ENCODE measurements around the gene TBX1.
"Not testable (repeated sequence)": the region's sequence is repeated elsewhere in the genome, so short reads cannot be mapped to it uniquely, and the experiment has no call there.

TBX1 gene

DNA sequence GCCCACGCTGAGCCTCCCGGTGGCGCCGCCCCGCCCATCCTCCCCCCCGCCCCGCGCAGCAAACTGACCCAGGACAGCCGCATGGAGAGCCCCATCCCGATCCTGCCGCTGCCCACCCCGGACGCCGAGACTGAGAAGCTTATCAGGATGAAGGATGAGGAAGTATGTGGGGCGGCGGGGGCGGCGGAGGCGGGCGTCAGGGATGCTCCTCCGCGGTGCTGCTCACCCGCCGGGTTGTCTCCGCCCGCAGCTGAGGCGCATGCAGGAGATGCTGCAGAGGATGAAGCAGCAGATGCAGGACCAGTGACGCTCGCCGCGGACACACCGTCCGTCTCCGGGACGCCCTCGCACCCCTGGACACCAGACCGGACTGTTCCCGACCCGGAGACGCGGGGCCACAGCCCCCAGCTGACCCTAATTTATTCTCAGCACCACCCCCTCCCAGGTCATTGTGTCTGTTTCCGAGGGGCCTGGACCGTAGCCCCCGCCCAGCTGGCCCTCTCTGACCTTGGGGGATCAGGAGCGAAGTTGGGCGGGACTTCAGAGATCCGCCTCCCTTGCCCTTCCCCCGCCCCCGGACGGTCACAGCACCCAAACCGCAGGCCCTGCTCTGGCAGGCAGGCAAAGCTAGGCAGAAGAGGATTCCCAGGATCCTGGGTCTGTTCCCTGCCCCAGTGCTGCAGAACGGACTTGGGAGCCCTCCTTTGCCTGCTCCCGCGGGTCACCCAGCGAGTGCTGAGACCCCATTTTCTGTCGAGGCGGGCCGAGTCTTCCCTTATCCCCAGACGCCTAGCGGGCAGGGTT, 38.2 kb upstream of the TBX1 start:
- Histone ChIP-seq H3K27ac (no peak overlapping the region), H3K36me3 (peaks cover 43% of the 10 kb centered on the region), H3K9me3 (ENCODE audit: severe bottlenecking) (no peaks in the 10 kb centered on the region), H3K27me3 (ENCODE audit: insufficient read depth, low read depth, severe bottlenecking) (no peaks in the 10 kb centered on the region), H3K4me3 (ENCODE audit: low read depth, low read length) (no peak overlapping the region)
- no peak for DNase-seq
- TF ChIP-seq, protein P1, sequence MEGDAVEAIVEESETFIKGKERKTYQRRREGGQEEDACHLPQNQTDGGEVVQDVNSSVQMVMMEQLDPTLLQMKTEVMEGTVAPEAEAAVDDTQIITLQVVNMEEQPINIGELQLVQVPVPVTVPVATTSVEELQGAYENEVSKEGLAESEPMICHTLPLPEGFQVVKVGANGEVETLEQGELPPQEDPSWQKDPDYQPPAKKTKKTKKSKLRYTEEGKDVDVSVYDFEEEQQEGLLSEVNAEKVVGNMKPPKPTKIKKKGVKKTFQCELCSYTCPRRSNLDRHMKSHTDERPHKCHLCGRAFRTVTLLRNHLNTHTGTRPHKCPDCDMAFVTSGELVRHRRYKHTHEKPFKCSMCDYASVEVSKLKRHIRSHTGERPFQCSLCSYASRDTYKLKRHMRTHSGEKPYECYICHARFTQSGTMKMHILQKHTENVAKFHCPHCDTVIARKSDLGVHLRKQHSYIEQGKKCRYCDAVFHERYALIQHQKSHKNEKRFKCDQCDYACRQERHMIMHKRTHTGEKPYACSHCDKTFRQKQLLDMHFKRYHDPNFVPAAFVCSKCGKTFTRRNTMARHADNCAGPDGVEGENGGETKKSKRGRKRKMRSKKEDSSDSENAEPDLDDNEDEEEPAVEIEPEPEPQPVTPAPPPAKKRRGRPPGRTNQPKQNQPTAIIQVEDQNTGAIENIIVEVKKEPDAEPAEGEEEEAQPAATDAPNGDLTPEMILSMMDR (IDR thresholded peaks at IDR 0.05; ENCODE audit: low read depth, low read length) = no peak

DNA sequence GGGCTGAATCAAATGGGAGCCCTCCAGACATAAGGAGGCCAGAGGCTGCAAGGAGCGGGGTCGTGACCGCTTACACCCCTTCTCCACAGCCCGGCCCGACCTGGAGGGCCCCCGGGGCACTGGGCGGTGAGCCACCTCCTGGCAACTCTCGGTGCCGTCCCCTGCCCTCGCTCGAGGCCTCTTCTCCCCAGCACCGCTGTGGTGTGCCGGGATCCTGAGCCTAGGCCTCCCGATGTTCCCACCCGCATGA, 37.7 kb upstream of the TBX1 start:
- TF ChIP-seq, protein P1 (IDR thresholded peaks at IDR 0.05; ENCODE audit: low read depth, low read length) = no peak
- H3K9me3 ChIP-seq (ENCODE audit: severe bottlenecking) = no peaks in the 10 kb centered on the region
- no peak overlapping the region for H3K27ac ChIP-seq
- H3K27me3 ChIP-seq (ENCODE audit: insufficient read depth, low read depth, severe bottlenecking) = no peaks in the 10 kb centered on the region
- no peak overlapping the region for H3K4me3 ChIP-seq (ENCODE audit: low read depth, low read length)
- DNase-seq = no peak
- H3K36me3 ChIP-seq = peaks cover 40% of the 10 kb centered on the region

DNA sequence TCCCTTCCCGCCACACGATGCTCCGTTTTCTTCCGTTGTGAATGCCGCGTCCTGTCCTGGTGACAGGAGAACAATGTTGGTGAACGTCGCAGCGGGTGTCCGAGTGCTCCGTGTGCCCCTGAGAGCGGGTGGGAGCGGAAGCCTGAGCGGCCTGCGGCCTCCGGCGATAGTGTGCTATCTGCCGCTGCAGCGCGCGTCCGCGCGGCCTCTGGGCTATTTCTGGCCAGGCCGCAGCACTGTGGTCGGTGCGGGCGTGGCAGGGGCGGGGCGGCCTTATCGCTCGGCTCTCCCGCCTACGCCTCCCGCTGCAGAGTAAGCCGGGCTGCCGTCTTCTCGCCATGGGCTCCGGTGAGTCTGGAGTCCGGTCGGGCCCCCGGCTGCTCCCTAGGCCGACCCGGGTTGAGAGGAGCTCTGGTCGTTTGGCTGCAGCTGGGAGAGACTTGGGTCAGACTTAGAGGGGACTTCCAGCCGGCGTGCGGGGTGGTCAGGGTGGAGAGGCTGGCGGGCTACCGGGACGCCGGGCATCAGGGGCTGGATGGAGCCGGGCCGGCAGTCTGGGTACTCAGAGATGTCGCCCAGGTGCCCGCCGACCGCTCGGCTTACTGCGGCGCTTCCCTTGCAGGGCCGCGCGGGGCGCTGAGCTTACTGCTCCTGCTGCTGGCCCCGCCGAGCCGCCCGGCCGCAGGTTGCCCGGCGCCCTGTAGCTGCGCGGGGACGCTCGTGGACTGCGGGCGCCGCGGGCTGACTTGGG, 37.2 kb upstream of the TBX1 start, which contains the start of gene GP1BB:
Gene GP1BB, plus strand, starts transcription at position 308 of the 751 bp plus-strand sequence. Its CDS starts 31 bp downstream, at position 339.
- Histone ChIP-seq H3K27ac (no peak within 1 kb of the TSS), H3K36me3 (peaks cover 40% of the 10 kb centered on the region), H3K9me3 (ENCODE audit: severe bottlenecking) (no peaks in the 10 kb centered on the region), H3K4me3 (ENCODE audit: low read depth, low read length) (no peak within 1 kb of the TSS), H3K27me3 (ENCODE audit: insufficient read depth, low read depth, severe bottlenecking) (no peaks in the 10 kb centered on the region)
- DNase-seq = no peak
- TF ChIP-seq, protein P1 (IDR thresholded peaks at IDR 0.05; ENCODE audit: low read depth, low read length) = no peak

DNA sequence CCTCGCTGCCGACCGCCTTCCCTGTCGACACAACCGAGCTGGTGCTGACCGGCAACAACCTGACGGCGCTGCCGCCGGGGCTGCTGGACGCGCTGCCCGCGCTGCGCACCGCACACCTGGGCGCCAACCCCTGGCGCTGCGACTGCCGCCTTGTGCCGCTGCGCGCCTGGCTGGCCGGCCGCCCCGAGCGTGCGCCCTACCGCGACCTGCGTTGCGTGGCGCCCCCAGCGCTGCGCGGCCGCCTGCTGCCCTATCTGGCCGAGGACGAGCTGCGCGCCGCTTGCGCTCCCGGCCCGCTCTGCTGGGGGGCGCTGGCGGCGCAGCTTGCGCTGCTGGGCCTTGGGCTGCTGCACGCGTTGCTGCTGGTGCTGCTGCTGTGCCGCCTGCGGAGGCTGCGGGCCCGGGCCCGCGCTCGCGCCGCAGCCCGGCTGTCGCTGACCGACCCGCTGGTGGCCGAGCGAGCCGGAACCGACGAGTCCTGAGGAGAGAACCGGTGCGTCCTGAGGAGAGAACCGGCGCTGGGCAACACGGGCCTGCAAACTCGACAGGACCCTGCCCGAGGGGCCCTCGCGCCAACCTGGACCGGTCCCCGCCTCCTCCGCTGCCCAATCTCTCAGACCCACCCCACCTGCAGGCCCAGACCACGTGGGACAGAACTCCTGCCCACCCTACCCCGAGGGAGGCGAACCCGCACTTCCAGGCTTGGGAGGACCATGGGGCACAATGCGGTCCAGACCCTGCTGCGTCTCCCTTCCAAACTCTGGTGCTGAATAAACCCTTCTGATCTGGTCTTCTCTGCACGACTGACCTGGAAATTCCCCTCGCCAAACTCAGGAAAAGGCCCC, 36.4 kb upstream of the TBX1 start:
- TF ChIP-seq, protein P1 (IDR thresholded peaks at IDR 0.05; ENCODE audit: low read depth, low read length) = no peak
- peaks cover 39% of the 10 kb centered on the region for H3K36me3 ChIP-seq
- no peak overlapping the region for H3K27ac ChIP-seq
- no peaks in the 10 kb centered on the region for H3K9me3 ChIP-seq (ENCODE audit: severe bottlenecking)
- no peak for DNase-seq
- no peaks in the 10 kb centered on the region for H3K27me3 ChIP-seq (ENCODE audit: insufficient read depth, low read depth, severe bottlenecking)
- no peak overlapping the region for H3K4me3 ChIP-seq (ENCODE audit: low read depth, low read length)

DNA sequence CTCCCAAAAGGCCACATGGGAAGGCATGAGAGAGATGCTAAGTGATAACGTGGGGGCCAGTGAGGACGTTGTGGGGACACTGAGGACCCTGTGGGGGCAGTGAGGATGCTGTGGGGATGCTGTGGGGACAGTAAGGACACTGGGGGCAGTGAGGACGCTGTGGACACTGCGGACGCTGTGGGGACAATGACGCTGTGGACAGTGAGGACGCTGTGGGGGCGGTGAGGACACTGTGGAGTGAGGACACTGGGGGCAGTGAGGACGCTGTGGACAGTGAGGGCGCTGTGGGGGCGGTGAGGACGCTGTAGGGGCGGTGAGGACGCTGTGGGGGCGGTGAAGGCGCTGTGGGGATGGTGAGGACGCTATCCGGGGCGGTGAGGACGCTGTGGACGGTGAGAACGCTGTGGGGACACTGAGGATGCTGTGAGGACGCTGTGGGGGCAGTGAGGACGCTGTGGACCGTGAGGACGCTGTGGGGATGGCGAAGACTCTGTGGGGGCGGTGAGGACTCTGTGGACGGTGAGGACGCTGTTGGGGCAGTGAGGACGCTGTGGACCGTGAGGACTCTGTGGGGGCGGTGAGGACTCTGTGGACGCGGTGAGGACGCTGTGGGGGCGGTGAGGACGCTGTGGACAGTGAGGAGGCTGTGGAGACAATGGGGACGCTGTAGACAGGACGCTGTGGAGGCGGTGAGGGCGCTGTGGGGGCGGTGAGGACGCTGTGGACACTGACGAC, 35.5 kb upstream of the TBX1 start:
- no peak overlapping the region for H3K4me3 ChIP-seq (ENCODE audit: low read depth, low read length)
- TF ChIP-seq, protein P1 (IDR thresholded peaks at IDR 0.05; ENCODE audit: low read depth, low read length) = no peak

DNA sequence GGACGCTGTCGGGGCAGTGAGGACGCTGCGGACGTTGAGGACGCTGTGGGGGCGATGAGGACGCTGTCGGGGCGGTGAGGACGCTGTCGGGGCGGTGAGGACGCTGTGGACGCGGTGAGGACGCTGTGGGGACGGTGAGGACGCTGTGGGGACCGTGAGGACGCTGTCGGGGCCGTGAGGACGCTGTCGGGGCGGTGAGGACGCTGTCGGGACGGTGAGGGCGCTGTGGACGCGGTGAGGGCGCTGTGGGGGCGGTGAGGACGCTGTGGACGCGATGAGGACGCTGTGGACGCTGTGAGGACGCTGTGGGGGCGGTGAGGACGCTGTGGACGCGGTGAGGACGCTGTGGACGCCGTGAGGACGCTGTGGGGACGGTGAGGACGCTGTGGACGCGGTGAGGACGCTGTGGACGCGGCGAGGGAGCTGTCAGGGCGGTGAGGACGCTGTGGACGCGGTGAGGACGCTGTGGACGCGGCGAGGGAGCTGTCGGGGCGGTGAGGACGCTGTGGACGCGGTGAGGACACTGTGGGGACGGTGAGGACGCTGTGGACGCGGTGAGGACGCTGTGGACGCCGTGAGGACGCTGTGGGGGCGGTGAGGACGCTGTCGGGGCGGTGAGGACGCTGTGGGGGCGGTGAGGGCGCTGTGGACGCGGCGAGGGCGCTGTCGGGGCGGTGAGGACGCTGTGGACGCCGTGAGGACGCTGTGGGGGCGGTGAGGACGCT, 34.4 kb upstream of the TBX1 start:
- not testable (repeated sequence) for DNase-seq; H3K9me3 ChIP-seq (ENCODE audit: severe bottlenecking); H3K27me3 ChIP-seq (ENCODE audit: insufficient read depth, low read depth, severe bottlenecking); H3K4me3 ChIP-seq (ENCODE audit: low read depth, low read length); H3K27ac ChIP-seq
- H3K36me3 ChIP-seq = peaks cover 21% of the 10 kb centered on the region

More for the DNA sequence above, 35.5 kb upstream of the TBX1 start:
- Histone ChIP-seq H3K36me3 (peaks cover 31% of the 10 kb centered on the region), H3K9me3 (ENCODE audit: severe bottlenecking) (no peaks in the 10 kb centered on the region), H3K27ac (no peak overlapping the region), H3K27me3 (ENCODE audit: insufficient read depth, low read depth, severe bottlenecking) (no peaks in the 10 kb centered on the region)
- DNase-seq = no peak

All from WERI-Rb-1 (cell line).